Stimulated activated CD4-positive, alpha-beta T cell treated with anti-CD3 and anti-CD28 coated beads, TNF-alpha, amount 100 ng/mL, for 48 hours (primary cell): ENCODE measurements around the gene VEGFB.

Experiments used
- DNase-seq, 3 donors: peaks; one replicate each; pipeline ENCODE4 v3.0.0-alpha.2; 2020; ENCODE audit warnings: low read depth in 3 of 3

Gene VEGFB

DNA sequence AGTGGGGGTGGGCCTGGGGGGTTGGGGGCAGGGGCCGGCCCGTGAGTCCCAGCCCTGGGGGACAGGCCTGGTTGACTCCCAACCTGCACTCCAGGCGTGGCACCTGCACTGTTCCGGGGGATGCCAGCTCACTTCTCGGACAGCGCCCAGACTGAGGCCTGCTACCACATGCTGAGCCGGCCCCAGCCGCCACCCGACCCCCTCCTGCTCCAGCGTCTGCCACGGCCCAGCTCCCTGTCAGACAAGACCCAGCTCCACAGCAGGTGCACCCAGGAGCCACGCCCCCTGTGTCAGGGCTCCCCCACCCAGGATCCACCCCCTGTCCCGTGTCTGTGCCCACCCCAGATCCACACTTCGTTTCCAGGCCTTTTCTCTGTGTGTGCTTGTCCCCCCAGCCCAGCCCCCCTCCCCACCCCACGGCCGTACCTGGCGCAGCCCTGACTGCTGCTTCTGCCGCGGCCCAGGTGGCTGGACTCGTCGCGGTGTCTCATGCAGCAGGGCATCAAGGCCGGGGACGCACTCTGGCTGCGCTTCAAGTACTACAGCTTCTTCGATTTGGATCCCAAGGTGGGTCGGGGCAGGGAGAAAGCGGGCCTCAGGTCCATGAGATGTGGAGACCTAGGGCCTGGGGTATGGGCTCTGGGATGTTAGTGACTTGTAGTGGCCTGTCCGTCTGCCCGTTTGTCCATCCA lies 23.1 kb upstream of the VEGFB start:
- no peak for DNase-seq

DNA sequence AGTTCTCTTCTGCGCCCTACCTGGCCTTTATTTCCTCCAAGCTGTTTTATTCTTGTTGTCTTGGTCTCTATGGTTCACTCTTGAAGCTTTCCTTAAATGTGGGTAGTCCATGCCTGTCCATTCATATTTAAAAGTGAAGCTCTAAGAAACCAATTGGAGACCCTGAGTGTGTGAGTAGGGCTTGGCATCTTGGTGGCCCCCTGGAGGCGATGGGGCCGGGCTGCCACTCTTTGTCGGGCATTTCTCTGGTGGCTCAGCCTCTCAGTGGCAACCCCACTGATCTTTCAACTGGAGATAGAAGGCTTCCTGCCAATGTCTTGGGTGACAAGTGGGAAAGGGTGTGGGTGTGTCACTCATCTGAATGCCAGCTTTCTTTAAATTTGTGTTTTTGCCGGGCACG lies 17.5 kb upstream of the VEGFB start:
- DNase-seq, result no peak

DNA sequence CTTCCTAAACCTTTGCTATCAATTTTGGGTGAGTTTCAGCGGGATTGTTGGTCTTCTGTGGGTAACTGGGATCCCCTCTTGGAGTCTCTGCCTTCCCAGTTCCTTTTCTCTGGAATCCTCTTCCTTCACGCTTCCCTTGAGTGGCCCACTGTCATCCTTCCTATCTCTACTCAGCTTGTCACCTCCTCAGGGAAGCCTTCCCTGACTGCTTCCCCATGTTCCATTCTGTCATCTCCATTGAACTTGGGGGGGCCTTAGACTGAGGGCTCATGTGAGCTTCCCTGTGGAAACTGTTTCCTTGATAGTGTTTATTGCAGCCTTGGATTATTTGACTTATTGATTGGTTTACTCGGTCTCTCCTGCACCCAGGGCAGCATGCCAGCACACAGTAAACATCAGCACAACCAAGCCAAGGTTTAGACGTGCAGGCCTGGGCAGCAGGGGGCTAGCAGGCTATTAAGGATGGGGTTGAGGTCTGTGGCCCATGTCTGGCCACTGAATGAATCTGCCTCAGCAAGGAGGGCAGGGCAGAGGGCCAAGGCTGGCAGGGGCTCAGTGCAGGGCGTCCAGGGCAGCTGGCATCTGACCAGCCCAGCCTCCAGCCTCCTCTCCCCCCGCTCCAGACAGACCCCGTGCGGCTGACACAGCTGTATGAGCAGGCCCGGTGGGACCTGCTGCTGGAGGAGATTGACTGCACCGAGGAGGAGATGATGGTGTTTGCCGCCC lies 15.6 kb upstream of the VEGFB start:
- DNase-seq, result no peak

DNA sequence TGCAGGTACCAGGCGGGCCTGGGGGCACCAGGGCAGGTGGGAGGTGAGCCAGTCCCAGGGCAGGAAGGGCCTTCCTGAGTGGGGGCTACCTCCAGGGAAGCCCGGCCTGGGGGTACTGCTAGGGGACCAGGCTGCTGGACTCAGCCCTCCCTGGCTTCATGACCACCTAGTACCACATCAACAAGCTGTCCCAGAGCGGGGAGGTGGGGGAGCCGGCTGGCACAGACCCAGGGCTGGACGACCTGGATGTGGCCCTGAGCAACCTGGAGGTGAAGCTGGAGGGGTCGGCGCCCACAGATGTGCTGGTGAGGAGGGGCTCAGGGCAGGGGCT lies 15.1 kb upstream of the VEGFB start:
- DNase-seq, result no peak

DNA sequence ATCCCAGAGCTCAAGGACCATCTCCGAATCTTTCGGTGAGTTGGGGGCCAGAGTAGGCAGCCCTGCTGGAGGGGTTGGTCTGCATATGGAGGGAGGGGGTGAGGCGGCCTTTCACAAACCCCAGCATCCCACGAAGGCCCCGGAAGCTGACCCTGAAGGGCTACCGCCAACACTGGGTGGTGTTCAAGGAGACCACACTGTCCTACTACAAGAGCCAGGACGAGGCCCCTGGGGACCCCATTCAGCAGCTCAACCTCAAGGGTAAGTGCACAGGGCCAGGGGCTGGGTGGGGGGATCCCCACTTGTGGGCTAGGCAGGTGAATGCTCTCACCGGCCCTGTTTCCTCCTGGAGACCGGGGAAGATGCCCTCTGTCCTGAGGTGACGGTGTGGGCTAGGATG lies 14.6 kb upstream of the VEGFB start:
- no peak for DNase-seq

DNA sequence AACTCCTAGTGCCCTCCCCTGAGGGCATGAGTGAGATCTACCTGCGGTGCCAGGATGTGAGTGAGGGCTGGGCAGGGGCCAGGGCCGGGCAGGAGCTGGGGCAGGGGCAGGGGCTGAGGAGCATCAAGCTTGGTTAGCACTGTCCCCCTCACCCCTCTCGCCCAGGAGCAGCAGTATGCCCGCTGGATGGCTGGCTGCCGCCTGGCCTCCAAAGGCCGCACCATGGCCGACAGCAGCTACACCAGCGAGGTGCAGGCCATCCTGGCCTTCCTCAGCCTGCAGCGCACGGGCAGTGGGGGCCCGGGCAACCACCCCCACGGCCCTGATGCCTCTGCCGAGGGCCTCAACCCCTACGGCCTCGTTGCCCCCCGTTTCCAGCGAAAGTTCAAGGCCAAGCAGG lies 14.1 kb upstream of the VEGFB start:
- no peak for DNase-seq

DNA sequence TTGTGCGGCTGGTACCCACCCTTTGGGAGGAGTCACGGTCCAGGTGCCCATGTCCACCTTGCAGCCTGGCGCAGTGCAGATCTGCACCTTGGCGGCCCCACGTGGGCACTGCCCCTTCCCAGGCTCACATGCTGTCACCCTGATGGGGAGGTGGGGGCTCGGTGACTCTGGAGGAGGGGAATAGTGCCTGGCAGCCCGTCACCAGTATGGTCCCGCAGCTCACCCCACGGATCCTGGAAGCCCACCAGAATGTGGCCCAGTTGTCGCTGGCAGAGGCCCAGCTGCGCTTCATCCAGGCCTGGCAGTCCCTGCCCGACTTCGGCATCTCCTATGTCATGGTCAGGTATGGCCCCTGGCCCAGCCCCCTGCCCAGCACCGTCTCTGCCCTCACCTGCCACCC lies 13.6 kb upstream of the VEGFB start:
- no peak for DNase-seq

DNA sequence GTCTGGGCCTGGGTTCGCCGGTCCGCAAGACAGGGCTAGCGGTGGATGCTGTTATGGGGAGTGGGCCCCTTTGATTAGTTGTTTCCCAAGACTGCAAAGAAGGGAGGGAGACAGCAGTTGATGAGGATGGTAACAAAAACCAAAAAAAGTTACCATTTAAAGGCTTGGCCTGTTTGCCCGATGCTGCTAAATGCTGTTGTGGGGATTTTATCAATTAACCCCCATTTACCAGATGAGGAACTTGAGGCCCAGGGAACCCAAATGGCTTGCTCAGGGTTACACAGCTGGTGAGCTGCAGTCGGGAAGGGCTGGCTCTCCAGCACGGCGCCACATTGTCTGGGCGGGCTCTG lies 11.8 kb upstream of the VEGFB start:
- no peak for DNase-seq

DNA sequence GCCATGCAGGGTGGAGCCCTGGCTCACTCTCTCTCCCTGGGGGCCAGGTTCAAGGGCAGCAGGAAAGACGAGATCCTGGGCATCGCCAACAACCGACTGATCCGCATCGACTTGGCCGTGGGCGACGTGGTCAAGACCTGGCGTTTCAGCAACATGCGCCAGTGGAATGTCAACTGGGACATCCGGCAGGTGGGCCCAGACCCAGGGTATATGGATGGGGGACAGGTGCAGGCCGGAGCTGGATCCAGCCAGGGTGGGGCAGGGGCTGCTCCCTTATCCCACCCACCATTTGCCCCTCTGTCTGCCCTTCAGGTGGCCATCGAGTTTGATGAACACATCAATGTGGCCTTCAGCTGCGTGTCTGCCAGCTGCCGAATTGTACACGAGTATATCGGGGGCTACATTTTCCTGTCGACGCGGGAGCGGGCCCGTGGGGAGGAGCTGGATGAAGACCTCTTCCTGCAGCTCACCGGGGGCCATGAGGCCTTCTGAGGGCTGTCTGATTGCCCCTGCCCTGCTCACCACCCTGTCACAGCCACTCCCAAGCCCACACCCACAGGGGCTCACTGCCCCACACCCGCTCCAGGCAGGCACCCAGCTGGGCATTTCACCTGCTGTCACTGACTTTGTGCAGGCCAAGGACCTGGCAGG lies 11.3 kb upstream of the VEGFB start:
- DNase-seq, result no peak

DNA sequence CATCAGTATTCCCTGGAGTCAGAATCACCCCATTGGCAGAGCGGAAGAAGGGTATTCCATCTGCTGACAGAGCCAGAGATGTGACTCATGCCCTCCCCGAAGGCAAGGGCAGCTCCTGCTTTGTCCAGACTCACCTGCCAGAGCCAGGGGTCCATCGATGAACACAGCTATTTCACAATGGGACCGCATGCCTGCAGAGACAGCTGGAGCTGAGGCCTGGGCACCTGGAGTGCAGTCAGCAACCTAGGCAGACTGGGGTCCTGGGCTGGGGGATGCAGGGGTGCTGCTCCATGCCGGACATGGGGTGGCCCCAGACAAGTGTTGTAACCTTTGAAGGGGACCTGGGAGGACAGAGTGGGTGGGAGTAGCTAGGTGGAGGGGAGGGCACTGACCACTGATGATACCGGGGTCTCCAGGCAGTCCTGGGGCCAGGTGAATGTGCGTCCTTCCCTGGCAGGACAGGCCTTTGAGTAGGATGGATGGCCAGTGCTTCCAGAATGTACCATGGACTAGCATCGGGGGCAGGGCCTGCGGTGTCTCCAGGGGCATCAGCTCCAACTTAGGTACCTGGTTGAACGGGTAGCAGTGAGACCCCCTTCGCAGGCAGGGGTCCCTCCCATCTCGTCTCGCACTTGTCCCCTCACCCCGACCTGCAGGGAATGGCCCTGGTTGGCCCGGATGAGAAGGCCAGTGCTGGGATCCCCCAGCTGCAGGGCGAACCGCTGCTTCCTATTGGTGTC lies 10.1 kb upstream of the VEGFB start:
- no peak for DNase-seq

DNA sequence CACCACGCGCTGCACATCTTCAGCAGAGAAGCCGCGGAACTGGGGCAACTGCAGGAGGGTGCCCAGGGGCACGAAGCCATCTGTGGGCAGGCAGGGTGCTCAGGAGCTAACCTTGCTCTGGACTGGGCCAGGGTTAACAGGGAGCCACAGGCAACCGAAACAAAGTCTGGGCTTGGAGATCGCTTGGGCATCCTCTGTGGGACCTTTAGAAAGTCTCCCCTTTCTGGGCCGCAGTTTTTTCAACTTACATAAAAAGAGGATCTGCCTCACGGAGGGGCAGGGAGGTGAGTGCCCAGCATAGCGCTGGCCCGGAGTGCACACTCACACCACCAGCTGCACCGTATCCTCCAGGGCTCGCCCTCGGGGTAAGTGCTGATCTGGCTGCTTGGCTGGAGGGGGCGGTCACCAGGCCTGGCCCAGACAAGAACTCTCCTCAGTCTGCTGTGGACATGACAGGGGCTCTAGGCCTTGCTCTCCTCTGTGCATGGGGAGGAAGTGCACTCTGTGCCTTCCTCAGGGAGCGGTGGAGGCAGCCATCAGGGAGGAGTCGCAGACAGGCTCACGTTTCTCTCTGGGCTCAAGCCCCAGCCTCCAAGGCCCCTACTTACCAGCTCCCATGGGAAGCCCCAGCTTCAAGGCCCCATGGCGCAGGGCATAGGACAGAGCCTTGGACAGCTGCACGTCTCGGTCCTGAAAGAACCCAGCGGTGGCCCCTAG lies 9.3 kb upstream of the VEGFB start:
- DNase-seq, result no peak

DNA sequence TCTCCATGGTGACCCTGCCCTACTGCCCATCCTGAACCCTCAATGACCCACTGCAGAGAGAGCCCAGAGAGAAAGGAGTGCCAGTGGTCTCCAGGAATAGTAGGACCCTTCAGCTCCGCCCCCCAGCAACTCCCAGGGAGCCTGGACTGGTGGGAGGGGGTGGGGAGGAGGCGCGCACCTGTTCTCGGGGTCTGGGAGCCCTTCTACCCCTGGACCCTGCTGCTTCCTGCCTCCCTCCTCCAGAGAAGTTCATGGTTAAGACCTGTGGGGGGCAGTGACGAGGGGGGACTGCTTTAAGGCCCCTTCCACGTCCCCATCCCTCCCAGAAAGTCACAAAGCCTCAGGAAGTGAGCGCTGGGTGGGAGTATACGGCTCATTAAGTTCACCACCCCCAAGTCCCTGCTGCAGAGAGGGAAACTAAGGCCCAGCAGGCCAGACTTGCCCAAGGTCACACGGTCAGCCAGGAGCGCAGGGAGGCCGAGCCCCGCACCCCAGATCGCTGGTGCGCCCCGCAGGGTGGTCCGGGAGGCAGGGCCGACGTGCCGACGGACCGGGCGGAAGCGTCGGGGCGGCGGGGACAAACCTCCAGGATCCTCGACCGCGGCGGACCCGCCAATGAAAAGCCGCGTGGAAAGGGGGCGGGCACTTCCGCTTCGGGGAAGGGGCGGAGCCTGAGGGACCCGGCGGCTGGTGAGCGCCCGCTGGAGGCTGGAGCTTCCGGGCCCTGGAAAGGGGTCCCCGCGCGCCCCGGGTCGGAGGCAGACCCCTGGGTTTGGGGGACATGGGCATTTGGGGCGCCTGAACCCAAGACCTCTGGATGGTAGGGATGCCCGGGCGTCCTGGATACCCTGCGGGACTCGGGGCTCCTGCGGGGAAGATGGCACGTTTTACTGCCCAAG lies 8.5 kb upstream of the VEGFB start, which contains the start of the genes NUDT22 and TRPT1:
Gene NUDT22, plus strand, starts transcription at position 667 of the 899 bp plus-strand sequence. CDS start 379 bp downstream, outside the sequence.
Gene TRPT1, minus strand, starts transcription at position 579 of the 899 bp plus-strand sequence. Its CDS starts 326 bp downstream, at position 253.
- DNase-seq, result peak; percentile 86 to 95 (median 88)

DNA sequence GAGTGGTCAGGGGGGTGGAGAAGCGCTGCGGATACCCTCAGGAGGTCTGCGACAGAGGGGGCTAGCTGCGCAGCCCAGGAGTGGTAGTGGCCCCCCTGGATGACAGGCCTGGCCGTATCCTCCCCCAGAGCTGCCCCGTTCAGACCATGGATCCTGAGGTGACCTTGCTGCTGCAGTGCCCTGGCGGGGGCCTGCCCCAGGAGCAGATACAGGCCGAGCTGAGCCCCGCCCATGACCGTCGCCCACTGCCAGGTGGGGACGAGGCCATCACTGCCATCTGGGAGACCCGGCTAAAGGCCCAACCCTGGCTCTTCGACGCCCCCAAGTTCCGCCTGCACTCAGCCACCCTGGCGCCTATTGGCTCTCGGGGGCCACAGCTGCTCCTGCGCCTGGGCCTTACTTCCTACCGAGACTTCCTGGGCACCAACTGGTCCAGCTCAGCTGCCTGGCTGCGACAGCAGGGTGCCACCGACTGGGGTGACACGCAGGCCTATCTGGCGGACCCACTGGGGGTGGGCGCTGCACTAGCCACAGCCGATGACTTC lies 7.8 kb upstream of the VEGFB start:
- DNase-seq, result peak in 1 of 3 donors; percentile 51

DNA sequence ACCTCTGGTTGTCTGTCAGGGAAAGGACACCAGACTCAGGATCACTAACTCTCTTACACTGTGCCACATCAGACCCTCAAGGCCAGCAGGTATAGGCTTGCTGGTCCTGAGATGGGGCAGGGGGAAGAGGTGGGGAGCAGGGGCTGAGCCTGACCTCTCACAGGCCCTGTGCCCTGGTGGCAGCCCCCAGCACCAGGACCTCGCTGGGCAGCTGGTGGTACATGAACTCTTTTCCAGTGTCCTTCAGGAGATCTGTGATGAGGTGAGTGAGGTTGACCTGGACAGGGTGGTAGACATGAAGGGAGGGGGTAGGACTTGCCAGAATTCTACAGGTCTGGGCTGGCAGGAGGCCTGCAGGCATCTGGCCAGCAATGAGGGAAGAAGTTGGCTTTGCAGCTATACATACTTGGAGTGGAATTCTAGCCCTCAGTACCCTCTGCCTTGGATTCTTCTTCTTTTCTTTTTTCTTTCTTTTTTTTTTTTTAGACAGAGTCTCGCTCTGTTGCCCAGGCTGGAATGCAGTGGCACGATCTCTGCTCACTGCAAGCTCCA lies 6.9 kb upstream of the VEGFB start:
- DNase-seq, result no peak

DNA sequence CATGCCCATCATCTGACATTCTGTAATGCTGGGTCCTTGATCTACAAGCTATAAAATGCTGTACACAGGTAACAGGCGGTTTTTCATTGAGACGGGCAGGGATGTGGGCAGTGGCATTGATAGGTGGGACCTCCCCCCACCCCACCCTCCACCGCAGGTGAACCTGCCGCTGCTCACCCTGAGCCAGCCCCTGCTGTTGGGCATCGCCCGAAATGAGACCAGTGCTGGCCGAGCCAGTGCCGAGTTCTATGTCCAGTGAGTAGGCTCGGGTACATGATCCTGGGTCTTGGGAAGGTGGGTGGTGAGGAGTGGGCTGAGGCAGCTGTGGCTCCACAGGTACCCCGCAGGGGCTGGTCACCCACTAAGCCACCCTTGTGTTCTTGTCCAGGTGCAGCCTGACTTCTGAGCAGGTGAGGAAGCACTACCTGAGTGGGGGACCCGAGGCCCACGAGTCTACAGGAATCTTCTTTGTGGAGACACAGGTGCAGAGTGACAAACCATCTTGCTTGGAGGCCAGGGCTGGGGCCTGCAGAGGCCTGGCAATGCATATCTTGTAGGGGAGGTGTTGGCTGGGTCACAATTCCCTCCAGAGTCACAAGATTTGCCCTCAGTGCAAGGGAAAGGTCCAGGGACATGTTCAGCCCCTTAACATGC lies 5.2 kb upstream of the VEGFB start:
- DNase-seq, result no peak

DNA sequence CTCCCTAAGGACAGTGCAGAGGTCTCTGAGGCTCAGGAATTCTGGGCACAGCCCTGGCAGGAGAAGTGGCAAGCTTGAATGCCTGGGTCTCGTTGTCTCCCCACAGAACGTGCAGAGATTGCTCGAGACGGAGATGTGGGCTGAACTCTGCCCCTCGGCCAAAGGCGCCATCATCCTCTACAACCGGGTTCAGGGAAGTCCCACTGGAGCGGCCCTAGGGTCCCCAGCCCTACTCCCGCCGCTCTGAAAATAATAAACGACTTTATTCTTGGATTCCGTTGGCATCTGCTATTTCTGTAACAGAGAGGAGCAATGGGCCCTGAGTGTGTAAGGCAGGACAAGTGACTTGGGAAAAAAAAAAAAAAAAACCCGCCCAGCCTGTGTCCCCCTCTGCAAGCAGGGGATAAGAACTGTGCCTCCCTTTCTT lies 4.6 kb upstream of the VEGFB start:
- DNase-seq, result no peak

DNA sequence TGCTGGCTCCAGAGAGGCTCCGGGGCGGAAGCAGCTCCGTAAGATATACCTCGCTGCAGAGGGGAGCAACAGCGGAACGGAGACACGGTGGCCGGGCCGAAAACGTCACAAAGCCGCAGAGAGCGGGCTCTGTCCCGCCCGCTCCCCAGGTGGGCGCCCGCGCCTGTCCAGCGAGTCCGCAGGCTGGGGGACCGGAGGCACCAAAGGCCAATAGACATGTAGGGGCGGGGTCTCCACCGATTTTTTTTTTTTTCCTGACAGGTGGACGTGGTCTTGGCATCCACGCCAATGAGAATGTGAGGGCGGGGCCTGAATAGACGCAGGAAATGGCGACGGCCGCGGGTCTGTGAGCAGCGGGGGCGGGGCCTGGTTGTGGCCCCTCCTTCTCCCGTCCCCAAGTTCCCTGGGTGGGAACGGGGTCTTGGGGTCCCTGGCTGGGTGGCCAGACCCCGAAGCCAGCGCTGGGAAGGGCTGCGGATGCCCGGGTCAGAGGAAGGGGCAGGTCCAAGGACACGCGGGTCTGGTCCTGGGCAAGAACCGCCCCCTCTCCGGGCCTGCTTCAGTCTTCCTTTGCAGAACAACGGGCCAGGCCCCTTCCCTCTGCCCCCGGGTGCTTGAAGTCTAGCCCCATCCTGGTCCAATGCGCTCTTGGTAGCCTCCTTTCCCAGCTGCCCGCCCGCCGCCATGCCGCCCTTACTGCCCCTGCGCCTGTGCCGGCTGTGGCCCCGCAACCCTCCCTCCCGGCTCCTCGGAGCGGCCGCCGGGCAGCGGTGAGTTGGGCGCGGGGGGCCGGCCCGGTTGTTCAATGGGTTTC lies 4.0 kb upstream of the VEGFB start, which contains the start of gene DNAJC4:
Gene DNAJC4, plus strand, starts transcription at position 378 of the 814 bp plus-strand sequence. Its CDS starts 307 bp downstream, at position 685.
- DNase-seq, result peak; percentile 74 to 90 (median 76)

DNA sequence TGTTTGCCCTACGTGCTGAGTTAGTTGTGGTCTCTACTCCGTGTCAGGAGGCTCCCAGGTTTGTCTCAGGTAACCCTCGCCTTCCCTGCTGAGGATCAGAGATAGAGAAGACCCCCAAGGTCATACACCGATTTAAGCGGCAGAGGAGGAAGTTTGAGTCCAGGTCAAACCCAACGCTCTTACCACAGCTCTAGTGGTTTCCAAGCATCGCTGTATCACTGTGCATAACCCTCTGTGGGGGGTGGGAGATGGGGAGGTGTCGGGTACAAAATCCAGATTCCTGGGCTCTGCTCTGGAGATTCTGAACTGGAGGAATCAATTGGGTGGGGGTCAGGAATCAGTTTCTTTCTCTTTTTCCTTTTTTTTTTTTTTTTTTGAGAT lies 3.4 kb upstream of the VEGFB start:
- no peak for DNase-seq
